ENCODE data around the gene APBA2.

- TF ChIP-seq CTCF (IDR thresholded peaks at IDR 0.05) (no peak), POLR2A (IDR thresholded peaks at IDR 0.05) (no peak)
These were observed 222.3 kb downstream of the APBA2 start for GRCh38 chr15:29107971-29108645.
